Activated CD8-positive, alpha-beta T cell treated with anti-CD3 and anti-CD28 coated beads, Interleukin-2, amount 10 ng/mL, durations not matched to agents 7 days and 5 days (primary cell): ENCODE data around the gene MYH9. TPM values are rescaled to one million over a fixed set of nuclear protein-coding genes. Genes with fewer than 3 reads are reported as not detected.
"Not testable (repeated sequence)": the region's sequence is repeated elsewhere in the genome, so short reads cannot be mapped to it uniquely, and the experiment has no call there.

Experiments used
- ATAC-seq: fragments of 150-1000 bp; cut with Tn5 transposase; one replicate; pipeline ENCODE4 v1.10.0; 2021; ENCODE audit warnings: moderate library complexity
- CTCF ChIA-PET: fragments of 350-600 bp; sonication (Branson Sonifier 250); formaldehyde crosslinking; loops from one replicate; lab custom pipeline; 2021; ENCODE audit warnings: antibody characterized with exemption; lab: Charles Lee
- POLR2A ChIA-PET: fragments of 350-600 bp; sonication (Branson Sonifier 250); formaldehyde crosslinking; loops from one replicate; lab custom pipeline; 2021; ENCODE audit warnings: antibody characterized with exemption; lab: Charles Lee
- DNase-seq: peaks from one replicate; pipeline ENCODE4 v3.0.0-alpha.2; 2020
- H3K27ac Mint-ChIP-seq: one replicate; pipeline ENCODE4 v1.8.0; 2021; ENCODE audit warnings: mild to moderate bottlenecking, mixed read lengths
- H3K27me3 Mint-ChIP-seq: one replicate; pipeline ENCODE4 v1.8.0; 2021; ENCODE audit warnings: low read depth, mixed read lengths
- H3K36me3 Mint-ChIP-seq: one replicate; pipeline ENCODE4 v1.8.0; 2021; ENCODE audit warnings: low read depth, mixed read lengths
- H3K4me1 Mint-ChIP-seq: one replicate; pipeline ENCODE4 v1.8.0; 2021; ENCODE audit warnings: low read depth, mixed read lengths
- H3K4me3 Mint-ChIP-seq: one replicate; pipeline ENCODE4 v1.8.0; 2021; ENCODE audit warnings: mild to moderate bottlenecking, mixed read lengths
- H3K9me3 Mint-ChIP-seq: one replicate; pipeline ENCODE4 v1.8.0; 2022; ENCODE audit warnings: mixed read lengths; ENCODE audit not compliant: insufficient read depth
- total RNA-seq, 2 experiments: library from RNA; stranded (reverse); gene quantifications; one replicate each; pipeline ENCODE4 v1.2.3, GENCODE V29; 2021

MYH9 gene
- total RNA-seq, 2 experiments from 2014 or later = 857 to 883 TPM

DNA sequence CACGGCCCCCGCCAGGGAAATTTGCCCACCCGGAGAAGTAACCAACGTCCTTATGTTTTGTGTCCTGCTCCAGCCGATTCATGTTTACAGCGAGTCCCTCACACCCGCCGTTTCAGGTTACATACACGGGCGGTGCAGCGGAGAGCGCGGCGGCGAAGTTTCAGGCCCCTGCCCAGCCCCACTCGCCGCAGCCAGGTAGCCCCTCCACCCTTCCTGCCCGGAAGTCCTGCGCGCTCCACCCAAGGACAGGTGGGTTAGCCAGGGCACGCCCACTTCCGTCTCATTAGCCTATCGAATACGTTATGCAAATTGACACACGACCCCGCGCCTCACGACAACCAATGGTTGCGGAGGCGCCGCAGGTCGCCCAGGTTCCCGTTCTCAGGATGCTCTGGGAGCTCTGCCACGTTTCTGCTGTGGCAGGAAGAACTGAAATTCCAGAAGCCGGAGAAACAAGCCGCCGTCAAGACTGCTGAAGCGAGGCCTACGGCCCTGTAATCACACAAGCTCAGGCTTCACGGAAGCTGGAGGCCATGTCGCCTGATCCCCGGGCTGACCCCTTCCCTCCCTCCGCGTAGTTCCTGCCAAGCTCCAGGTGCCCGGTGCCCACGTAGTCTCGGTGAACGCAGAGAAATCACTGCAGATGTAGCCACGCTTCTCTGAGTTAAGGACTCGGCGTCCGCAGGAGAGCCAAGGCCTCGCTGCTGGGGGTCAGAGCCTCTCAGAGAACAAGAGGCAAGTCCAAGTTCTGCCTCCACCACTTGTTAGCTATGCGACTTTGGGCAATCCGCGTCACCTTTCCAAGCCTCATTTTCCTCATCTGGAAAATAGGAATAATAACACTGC, 22.4 kb upstream of the MYH9 start:
- DNase-seq (peak; percentile 80), ATAC-seq (peak; percentile 54)
- Mint-ChIP-seq H3K4me1 (peaks cover 48% of the 10 kb centered on the region), H3K27me3 (no peaks in the 10 kb centered on the region), H3K4me3 (peak overlapping the region; percentile 71), H3K9me3 (no peaks in the 10 kb centered on the region), H3K36me3 (no peaks in the 10 kb centered on the region), H3K27ac (peak overlapping the region; percentile 82)
- POLR2A ChIA-PET = interaction anchor here (0.6 to 1.3 kb wide), 5 partner anchors 11 to 33 kb away, joined by 3 to 4 read pairs (median 3); no protein-coding TSS in a partner anchor
- CTCF ChIA-PET = interaction anchor here (0.9 to 1.0 kb wide), 2 partner anchors 22 to 38 kb away, joined by 3 read pairs; no protein-coding TSS in a partner anchor

DNA sequence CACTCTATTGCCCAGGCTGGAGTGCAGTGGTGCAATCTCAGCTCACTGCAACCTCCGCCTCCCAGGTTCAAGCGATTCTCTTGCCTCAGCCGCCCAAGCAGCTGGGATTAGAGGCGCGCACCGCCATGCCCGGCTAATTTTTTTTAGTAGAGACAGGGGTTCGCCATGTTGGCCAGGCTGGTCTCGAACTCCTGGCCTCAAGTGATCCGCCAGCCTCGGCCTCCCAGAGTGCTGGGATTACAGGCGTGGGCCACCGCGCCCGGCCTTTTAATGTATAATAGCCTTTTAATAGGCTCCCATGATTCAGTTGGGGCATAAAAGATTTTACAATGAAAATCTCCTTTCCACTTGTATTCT, 21.8 kb upstream of the MYH9 start:
- Mint-ChIP-seq H3K4me3 (peak overlapping the region; percentile 71), H3K4me1 (peaks cover 54% of the 10 kb centered on the region), H3K27ac (peak overlapping the region; percentile 82)
- H3K27me3 Mint-ChIP-seq, DNase-seq, ATAC-seq, H3K9me3 Mint-ChIP-seq, H3K36me3 Mint-ChIP-seq: not testable (repeated sequence)
- CTCF ChIA-PET = interaction anchor here (1.0 kb wide), 1 partner anchor 39 kb away, joined by 3 read pairs; no protein-coding TSS in a partner anchor
- POLR2A ChIA-PET = interaction anchor here (0.6 kb wide), 1 partner anchor 85 kb away, joined by 3 read pairs; no protein-coding TSS in a partner anchor

DNA sequence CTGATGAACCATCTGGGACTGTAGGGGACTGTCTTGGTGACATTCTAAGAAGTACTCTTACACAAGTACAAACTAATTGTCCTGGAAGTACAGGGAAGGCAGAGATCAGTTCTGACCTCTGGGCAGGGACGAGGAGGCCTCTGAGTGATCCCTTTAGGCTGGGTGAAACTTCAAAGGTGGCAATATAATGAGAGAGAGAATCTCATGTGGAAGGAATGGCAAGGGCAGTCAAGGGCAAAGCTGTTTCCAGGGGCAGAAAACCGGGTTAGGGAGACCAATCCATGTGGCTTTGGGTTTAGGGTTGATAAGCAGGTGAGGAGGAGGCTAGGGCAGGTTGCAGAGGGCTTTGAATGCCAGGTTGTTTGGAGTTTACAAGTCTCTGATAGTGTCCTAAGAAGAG, 21.3 kb upstream of the MYH9 start:
- peaks cover 57% of the 10 kb centered on the region for H3K4me1 Mint-ChIP-seq
- no peaks in the 10 kb centered on the region for H3K27me3 Mint-ChIP-seq
- no peak for ATAC-seq
- peak overlapping the region; percentile 22 for H3K27ac Mint-ChIP-seq
- no peaks in the 10 kb centered on the region for H3K9me3 Mint-ChIP-seq
- H3K36me3 Mint-ChIP-seq = no peaks in the 10 kb centered on the region
- DNase-seq = no peak
- no peak overlapping the region for H3K4me3 Mint-ChIP-seq
- ChIA-PET POLR2A (interaction anchor here (0.6 kb wide), 1 partner anchor 85 kb away, joined by 3 read pairs; no protein-coding TSS in a partner anchor), CTCF (no interaction called here)

DNA sequence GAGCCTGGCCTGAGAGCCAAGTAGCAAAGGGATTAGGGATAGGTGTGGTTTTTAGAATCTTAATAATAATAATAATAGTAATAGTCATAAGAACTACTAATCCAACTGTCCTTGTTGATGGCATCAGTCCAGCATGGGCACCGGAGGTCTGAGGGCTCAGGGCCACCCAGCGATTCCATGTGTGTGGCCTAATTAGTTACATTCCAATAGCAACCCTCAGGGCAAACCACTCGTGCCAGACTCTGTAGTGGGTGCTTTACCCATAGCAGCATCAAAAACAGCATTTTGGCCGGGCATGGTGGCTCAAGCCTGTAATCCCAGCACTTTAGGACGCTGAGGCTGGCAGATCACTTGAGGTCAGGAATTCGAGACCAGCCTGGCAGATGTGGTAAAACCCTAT, 19.0 kb upstream of the MYH9 start:
- POLR2A ChIA-PET = interaction anchor here (0.7 to 2.1 kb wide), 4 partner anchors 22 to 222 kb away, joined by 3 to 8 read pairs (median 4); no protein-coding TSS in a partner anchor
- Mint-ChIP-seq H3K36me3 (no peaks in the 10 kb centered on the region), H3K9me3 (no peaks in the 10 kb centered on the region), H3K27ac (peak overlapping the region; percentile 93), H3K4me3 (no peak overlapping the region), H3K27me3 (no peaks in the 10 kb centered on the region), H3K4me1 (peaks cover 49% of the 10 kb centered on the region)
- ATAC-seq (no peak), DNase-seq (no peak)
- CTCF ChIA-PET = interaction anchor here (0.9 to 3.0 kb wide), 10 partner anchors 19 to 106 kb away, joined by 3 to 20 read pairs (median 6); partner anchors contain the start of gene MYH9

DNA sequence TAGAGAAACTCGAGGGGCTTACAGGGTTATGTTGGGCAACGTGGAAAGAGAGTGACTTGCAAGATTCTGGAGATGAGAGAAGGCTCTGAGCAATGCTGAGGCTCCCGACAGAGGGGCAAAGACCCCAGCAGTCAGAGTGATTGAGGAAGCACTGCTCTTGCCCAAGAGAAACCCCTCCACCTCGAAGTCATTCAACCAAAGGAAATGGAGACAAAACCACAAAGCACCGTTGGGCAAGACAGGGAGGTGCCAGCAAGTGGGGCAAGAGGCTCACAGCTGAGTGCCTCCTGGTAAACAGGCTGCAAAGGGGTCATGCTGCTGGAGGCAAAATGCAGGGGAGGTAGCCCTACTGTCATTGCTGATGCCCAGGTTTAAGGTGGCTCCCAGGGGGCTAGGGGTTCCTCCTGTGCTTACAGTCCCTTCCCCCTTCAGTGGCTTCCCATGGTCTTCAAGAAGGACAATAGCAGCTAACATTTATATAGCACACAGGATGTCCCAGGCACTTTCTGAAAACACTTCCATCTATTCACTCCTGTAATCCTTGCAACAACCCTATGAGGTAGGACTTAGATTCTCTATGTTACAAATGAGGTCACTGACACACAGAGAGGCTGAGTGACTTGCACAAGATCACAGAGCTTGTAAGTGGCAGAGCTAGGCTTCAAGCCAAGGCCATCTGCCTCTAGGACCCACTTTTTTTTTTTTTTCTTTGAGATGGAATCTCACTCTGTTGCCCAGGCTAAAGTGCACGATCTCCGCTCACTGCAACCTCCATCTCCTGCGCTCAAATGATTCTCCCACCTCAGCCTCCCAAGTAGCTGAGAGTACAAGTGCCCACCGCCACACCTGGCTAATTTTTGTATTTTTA, 18.1 kb upstream of the MYH9 start:
- Mint-ChIP-seq H3K27ac (peak overlapping the region; percentile 93), H3K27me3 (no peaks in the 10 kb centered on the region), H3K4me1 (peaks cover 51% of the 10 kb centered on the region), H3K36me3 (no peaks in the 10 kb centered on the region), H3K4me3 (peak overlapping the region; percentile 40), H3K9me3 (no peaks in the 10 kb centered on the region)
- ATAC-seq (peak; percentile 72), DNase-seq (peak; percentile 77)
- ChIA-PET CTCF (interaction anchor here (0.8 to 3.0 kb wide), 17 partner anchors 9 to 340 kb away, joined by 3 to 20 read pairs (median 4); partner anchors contain the start of gene MYH9), POLR2A (interaction anchor here (0.8 to 2.1 kb wide), 9 partner anchors 15 to 54 kb away, joined by 3 to 13 read pairs (median 4); no protein-coding TSS in a partner anchor)

DNA sequence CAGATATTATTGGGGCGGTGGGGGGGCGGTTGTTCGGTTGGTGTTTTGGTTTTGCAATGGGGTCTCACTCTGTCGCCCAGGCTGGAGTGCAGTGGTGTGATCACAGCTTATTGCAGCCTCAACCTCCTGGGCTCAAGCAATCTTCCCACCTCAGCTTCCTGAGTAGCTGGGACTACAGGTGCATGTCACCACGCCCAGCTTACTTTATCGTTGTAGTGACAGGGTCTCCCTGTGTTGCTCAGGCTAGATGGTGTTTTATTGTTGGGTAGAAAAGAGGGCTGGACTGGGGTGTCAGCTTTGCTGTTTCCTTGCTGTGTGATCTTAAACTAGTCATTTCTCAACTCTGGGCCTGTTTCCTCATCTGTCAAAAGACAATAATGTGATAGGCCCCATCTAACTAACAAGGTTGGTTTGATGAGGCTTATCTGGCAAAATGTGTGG, 17.5 kb upstream of the MYH9 start:
- Mint-ChIP-seq H3K27me3 (no peaks in the 10 kb centered on the region), H3K9me3 (no peaks in the 10 kb centered on the region), H3K4me3 (peak overlapping the region; percentile 40), H3K4me1 (peaks cover 44% of the 10 kb centered on the region), H3K27ac (peak overlapping the region; percentile 93), H3K36me3 (no peaks in the 10 kb centered on the region)
- CTCF ChIA-PET = interaction anchor here (0.7 to 3.0 kb wide), 16 partner anchors 10 to 339 kb away, joined by 3 to 20 read pairs (median 4); no protein-coding TSS in a partner anchor
- POLR2A ChIA-PET = interaction anchor here (0.6 to 2.1 kb wide), 13 partner anchors 15 to 70 kb away, joined by 3 to 13 read pairs (median 4); partner anchors contain the start of gene MYH9
- ATAC-seq (peak; percentile 60), DNase-seq (peak; percentile 52)

DNA sequence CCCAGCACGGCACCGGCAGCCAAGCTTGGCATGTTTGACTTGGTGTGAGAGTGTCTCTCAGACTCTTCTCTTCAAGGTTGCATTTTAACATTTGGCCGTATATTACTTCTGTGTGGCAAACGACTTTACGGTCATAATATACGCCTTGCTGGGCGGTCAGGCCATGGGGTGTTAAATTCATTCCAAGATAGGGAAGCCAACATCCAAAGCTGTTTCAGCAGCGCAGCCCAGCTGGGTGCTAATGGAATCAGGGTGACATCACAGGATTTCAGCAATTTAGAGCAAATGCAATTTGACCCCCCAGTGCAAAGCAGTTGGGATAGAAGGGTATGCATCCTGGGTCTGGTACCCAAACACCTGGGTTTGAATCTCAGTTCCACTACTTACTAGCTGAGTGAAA, 16.7 kb upstream of the MYH9 start:
- Mint-ChIP-seq H3K27ac (peak overlapping the region; percentile 93), H3K4me3 (no peak overlapping the region), H3K4me1 (peaks cover 44% of the 10 kb centered on the region), H3K27me3 (no peaks in the 10 kb centered on the region), H3K36me3 (no peaks in the 10 kb centered on the region), H3K9me3 (no peaks in the 10 kb centered on the region)
- DNase-seq (no peak), ATAC-seq (no peak)
- ChIA-PET CTCF (interaction anchor here (1.1 to 3.0 kb wide), 10 partner anchors 9 to 104 kb away, joined by 3 to 20 read pairs (median 4); no protein-coding TSS in a partner anchor), POLR2A (interaction anchor here (0.7 to 1.9 kb wide), 8 partner anchors 16 to 69 kb away, joined by 3 to 13 read pairs (median 4); partner anchors contain the start of gene MYH9)

DNA sequence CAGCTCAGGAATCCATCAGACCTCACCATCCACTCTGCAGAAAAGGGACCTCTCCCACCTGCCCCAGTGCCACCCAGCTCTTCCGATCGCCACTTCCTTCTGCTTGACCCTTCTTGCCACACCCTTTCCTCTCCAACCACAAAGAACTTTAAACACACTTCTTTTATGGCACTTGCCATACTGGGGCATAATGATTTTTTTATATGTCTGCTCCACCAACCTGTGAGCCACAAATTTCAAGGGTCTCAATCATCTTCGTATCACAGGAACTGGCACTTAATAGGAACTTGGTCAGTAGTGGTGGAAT, 11.7 kb upstream of the MYH9 start:
- DNase-seq = no peak
- Mint-ChIP-seq H3K4me3 (peak overlapping the region; percentile 1), H3K27ac (peak overlapping the region; percentile 17), H3K9me3 (no peaks in the 10 kb centered on the region), H3K36me3 (no peaks in the 10 kb centered on the region), H3K4me1 (peaks cover 37% of the 10 kb centered on the region), H3K27me3 (no peaks in the 10 kb centered on the region)
- POLR2A ChIA-PET = interaction anchor here (1.6 kb wide), 1 partner anchor 11 kb away, joined by 4 read pairs; no protein-coding TSS in a partner anchor
- ATAC-seq = no peak
- CTCF ChIA-PET = interaction anchor here (1.8 to 1.9 kb wide), 2 partner anchors 11 to 24 kb away, joined by 4 to 7 read pairs; partner anchors contain the start of gene MYH9

DNA sequence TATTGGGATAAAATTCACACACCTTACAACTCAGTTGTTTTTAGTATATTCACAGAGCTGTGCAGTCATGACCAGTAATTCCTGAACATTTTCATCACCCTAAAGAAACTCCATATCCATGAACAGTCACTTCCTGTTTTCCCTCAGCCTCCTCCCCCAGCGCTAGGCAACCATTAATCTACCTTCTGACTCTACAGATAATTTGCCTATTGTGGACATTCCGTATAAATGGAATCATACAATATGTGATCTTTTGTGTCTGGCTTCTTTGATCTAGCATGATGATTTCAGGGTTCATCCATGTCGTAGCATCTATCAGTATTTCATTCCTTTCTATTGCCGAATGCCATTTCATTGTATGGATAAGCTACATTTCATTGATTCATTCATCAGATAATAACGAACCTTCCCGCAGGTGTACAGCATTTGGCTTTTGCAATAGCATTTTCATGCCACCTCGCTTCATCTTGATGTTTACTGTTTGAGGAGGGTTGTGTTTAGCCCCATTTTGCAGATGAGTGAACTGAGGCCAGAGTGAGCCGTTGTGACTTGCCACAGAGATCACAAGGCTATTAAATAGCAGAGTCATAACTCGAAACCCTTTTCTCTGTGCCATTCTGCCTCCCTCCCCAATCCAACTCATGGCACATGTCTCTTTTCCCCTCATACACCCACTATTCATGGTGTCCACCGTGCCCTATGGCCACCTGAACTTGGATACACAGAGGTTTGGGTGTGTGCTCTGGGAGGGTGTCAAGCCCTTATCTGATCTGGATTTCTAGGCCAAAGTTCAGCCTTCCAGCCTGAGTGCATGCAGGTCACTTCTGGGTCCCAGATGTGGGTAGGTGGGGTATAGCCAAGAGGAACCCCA, 11.1 kb upstream of the MYH9 start:
- H3K27ac Mint-ChIP-seq = peak overlapping the region; percentile 32
- H3K36me3 Mint-ChIP-seq = no peaks in the 10 kb centered on the region
- peaks cover 35% of the 10 kb centered on the region for H3K4me1 Mint-ChIP-seq
- POLR2A ChIA-PET = interaction anchor here (1.4 to 1.6 kb wide), 2 partner anchors 11 to 12 kb away, joined by 4 to 5 read pairs; partner anchors contain the start of gene MYH9
- CTCF ChIA-PET = interaction anchor here (1.4 to 1.9 kb wide), 3 partner anchors 10 to 72 kb away, joined by 4 to 8 read pairs (median 7); partner anchors contain the start of gene MYH9
- H3K4me3 Mint-ChIP-seq = no peak overlapping the region
- no peaks in the 10 kb centered on the region for H3K27me3 Mint-ChIP-seq
- ATAC-seq (no peak), DNase-seq (no peak)
- no peaks in the 10 kb centered on the region for H3K9me3 Mint-ChIP-seq
